DMS53 (cell line): ENCODE data around the gene POLDIP2.
A peak's percentile ranks its signal among the peaks of the same experiment; 100 is the strongest.

Experiments
- DNase-seq: peaks from one replicate; lab custom pipeline; 2025; lab: John Stamatoyannopoulos, UW

POLDIP2 gene

DNA sequence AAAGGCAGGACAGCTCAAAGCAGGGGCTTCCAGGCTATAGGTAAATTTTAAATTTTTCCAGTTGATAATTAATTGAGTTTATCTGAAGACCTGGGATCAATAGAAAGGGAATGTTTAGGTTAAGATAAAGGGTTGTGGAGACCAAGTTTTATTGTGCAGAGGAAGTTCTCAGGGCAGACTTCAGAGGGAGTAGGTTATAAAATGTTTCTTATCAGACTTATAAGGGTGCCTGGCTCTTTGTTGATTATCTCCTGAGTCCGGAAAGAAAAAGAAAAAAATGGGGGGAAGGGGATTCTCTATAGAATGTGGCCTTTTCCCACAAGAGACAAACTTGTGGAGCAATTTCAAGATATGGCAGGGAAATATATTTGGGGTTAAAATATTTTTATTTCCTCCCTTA is 32.8 kb upstream of the POLDIP2 start:
- no peak for DNase-seq

DNA sequence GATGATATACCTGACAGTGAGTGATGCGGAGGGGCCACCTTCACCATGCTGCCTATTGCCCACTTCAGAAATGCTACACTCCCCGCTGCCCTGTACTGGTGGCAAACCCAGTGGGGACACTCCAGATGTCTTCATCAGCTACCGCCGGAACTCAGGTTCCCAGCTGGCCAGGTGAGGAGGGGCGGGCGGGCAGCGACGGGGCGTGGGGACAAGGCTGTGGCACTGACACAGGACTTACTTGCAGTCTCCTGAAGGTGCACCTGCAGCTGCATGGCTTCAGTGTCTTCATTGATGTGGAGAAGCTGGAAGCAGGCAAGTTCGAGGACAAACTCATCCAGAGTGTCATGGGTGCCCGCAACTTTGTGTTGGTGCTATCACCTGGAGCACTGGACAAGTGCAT is 30.8 kb upstream of the POLDIP2 start:
- DNase-seq = no peak

DNA sequence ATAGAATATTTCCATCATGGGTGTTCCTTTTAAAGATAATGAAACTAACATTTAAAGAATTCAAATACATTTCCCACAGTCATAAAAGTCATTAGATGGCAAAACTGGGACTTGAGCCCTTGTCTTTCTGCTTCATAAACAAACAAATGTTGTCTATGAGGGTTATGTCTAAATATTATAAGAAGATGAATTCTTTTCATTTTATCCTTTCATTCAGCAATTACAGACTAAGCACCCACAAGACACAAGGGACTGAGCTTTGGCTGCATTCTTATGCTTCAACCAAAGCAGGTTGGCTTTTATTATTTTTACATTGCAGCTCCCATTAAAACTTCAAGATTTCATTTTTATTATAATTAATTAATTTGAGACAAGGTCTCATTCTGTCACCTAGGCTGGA is 29.1 kb upstream of the POLDIP2 start:
- no peak for DNase-seq

GRCh38 chr17:28385406-28385805 is 28.1 kb upstream of the POLDIP2 start:
- peak; percentile 61 for DNase-seq

DNA sequence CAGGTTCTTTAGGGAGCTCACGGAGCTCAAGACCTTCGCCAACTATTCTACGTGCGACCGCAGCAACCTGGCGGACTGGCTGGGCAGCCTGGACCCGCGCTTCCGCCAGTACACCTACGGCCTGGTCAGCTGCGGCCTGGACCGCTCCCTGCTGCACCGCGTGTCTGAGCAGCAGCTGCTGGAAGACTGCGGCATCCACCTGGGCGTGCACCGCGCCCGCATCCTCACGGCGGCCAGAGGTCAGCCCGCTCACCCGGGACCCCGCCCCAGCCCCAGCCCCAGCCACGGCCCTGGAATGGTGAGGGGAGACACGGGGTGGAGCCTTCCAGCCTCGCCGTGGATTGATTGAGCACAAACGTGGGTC is 27.7 kb upstream of the POLDIP2 start:
- peak; percentile 76 for DNase-seq

DNA sequence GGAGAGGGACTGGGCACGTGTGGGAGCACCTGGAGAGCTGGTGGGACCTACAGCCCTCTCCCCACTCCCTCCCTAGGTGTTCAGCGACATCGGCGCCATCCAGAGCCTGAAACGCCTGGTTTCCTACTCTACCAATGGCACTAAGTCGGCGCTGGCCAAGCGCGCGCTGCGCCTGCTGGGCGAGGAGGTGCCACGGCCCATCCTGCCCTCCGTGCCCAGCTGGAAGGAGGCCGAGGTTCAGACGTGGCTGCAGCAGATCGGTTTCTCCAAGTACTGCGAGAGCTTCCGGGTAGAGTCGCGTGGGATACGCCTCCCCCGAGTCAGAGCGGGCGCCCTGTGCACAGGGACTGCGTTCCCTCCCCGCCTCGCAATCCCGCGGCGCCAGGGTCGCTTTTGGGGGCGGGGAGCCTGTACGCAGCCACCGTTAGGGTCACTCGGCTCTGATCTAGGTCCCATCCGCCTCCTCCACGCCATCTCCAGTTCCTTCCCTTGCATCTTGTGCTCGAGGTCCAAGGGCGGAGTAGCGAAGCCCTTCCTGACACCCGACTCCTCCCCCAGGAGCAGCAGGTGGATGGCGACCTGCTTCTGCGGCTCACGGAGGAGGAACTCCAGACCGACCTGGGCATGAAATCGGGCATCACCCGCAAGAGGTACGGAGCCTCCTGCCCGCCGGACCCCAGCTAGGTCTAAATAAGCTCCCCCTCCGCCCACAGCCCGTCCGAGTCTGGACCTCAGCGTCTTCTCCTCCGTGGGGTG is 27.1 kb upstream of the POLDIP2 start:
- peak; percentile 91 for DNase-seq

GRCh38 chr17:28381141-28381825 is 24.0 kb upstream of the POLDIP2 start:
- peak; percentile 79 for DNase-seq

DNA sequence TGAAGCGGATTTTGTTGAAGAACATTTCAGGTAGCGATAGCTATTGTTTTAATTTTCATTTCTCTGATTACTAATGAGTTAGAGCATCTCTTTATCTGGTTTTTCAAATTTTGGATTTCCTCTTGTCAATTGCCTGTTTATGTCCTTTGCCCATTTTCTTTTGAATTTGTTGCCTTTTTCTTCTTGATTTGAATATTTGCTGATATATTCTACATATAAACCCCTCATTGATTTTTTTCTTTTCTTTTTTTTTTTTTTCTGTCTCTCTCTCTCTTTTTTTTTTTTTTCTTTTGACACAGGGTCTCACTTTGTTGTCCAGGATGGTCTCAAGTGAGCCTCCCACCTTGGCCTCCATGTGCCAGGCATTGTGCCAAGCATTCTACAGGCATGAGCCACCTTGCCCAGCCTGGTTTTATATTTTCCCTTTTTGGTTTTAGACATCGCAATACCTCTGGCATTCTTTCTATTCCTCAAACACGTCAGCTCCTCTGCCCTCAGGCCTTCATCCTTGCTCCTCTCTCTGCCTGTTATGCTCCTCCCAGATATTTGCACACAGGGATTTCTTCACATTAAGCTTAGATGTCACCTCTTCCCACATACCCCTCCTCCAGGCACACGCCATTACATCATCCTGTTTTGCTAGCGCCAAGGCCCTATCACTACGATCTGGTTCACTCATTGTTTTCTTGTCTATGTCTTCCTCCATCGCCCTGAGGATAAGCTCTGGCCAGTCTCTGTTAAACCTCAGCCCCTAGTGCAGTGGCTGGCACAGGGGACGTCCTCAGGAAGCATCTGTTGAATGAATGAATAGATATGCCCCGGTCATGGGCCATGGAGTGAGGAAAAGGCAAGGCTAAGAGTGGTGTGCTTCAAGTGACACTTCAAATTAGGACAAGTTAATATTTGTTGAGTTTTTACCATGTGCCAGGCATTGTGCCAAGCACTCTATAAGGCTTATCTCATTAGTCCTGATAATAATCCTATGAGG is 22.8 kb upstream of the POLDIP2 start:
- no peak for DNase-seq

- no peak for DNase-seq
Measured at GRCh38 chr17:28372945-28373274, 15.6 kb upstream of the POLDIP2 start.

GRCh38 chr17:28372203-28372944 is 15.0 kb upstream of the POLDIP2 start:
- peak; percentile 60 for DNase-seq

DNA sequence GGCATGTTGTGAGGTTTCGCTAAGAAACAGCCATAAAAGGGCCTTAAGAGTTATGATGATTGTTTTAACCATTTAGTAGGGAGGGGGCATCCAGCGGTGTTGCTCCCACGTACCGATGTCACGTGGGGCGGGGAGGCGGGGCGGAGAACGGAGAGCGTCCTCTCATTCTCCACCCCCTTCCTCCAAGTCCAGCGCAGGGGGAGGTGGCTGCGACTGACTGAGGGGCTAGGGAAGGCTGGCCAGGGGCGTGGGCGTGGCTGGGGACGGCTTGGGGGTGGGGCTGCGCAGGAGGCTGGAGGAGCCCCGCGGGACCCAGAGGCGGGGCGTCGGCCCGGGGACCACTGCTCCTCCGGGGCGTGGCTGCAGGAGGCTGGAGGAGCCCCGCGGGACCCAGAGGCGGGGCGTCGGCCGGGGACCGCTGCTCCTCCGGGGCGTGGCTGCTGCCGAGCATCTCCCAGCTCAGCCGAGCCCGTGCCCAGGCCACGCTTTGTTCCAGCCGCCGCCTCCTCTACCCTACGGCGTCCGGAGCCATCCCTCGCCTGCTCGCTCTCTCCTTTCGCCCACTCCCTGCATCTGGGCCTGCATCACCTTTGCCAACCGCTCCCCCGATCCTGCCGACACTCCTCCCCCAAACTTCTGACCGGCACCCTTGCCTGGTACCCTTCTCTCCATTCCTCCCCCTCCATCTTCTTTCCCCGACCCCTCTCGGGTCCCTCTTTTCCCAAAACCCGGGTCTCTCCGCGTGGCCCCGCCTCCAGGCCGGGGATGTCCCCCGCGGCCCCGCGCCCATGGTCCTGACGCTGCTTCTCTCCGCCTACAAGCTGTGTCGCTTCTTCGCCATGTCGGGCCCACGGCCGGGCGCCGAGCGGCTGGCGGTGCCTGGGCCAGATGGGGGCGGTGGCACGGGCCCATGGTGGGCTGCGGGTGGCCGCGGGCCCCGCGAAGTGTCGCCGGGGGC is 14.2 kb upstream of the POLDIP2 start, which contains the start of gene SARM1:
Gene SARM1 (plus strand): TSS at position 450 of the 958 bp plus-strand sequence. CDS start 339 bp downstream, at position 789.
- DNase-seq = peak; percentile 74

DNA sequence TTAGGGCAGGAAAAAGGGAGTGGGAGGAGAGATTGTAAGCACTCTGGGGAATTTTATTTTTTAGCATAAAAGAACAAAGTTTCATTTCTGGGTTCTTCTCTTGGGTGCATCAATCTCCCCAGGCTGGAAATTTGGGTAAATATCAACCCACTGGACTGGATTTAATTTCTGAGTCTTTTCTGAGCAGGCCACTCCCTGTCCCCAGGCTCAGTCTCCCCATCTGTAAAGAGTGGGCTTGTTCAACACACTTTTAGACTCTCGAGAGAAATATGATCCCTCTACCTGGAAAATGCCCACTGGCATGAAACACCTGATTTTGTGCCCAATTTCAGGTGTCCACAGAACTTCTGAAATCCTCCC is 13.4 kb upstream of the POLDIP2 start:
- DNase-seq = no peak

- peak; percentile 54 for DNase-seq
Measured at GRCh38 chr17:28370035-28370743, 12.9 kb upstream of the POLDIP2 start, which contains the start of gene VTN. VTN (minus strand) TSS chr17:28370307; CDS start chr17:28370203, 104 bp downstream.

DNA sequence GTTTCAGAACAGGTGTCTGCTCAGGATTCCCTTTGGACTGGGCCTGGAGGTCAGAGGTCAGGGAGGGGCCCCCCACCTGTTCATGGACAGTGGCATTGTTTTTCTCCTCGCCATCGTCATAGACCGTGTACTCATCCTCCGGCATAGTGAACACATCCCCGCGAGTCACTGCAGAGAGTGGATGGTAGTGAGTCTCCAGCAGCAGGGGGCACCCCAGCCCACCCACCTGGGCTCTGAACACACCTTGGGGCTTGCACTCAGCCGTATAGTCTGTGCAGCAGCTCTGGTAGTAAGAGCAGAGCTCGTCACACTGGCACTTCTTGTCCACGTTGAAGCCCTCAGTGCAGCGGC is 12.3 kb upstream of the POLDIP2 start:
- no peak for DNase-seq

DNA sequence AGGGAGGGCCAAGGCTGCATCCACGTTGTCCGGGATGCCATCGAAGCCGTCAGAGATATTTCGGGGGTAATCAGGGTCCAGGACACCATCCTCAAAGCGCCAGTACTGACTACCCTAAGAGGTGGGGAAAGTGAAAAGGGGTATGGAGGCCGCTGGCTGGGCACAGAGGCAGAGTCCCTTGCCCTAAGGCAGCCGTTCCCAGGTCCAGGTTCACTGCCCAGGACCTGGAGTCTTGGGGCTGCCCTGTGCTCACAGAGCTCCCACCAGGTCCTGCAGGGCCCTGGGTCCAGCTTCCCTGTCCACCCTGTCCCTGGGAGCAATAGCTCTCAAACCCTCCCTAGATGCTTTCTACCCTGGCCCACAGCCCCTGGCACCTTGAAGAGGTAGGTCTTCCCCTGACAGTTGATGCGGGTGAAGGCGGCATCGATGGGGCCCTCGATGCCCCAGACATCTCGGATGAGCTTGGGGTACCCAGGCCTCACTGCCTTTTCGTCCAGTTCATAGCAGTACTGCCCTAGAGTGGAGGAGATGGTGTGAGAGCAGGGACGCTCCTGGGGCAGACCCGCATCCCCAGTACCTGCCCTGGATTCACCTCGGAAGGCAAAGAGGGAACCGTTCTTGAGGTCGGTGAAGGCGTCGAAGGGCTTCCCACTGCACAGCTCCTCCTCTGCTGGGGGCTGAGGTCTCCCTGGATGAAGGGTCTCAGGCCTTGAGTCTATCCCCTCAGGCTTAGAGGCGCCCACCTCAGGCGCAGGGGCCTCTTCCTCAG is 11.8 kb upstream of the POLDIP2 start:
- DNase-seq = no peak

DNA sequence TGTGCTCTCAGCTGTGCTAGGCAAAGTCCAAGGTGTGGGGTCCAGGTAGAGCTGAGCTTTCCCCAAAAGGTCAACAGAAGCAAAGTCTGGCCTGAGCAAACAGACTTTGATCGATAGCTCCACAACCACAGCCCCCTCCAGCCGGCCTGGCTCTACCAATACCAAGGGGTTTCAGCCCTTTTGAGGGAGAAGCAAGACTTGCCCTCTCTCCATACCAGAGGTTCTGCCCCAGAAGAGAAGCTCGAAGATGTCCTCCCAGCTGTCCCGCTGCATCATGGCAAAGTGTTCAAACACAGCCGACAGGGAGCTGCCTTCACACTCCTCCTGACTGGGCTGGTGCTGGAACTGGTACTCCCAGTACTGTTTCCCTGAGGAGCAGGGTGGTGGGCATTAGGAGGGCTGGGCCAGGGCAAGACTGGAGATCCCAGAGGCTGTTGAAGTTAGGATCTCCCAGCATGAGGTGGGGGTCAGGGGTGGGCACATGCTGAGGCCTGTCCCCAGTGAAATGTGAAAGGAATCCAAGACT is 11.0 kb upstream of the POLDIP2 start:
- DNase-seq = no peak

- DNase-seq = no peak
Measured at GRCh38 chr17:28367641-28368305, 10.4 kb upstream of the POLDIP2 start.

GRCh38 chr17:28366605-28367004 is 9.3 kb upstream of the POLDIP2 start:
- no peak for DNase-seq
